Vagina (tissue), 2 donors: ENCODE results near the gene SHE. TPM values are rescaled to one million over a fixed set of nuclear protein-coding genes. Genes with fewer than 3 reads are reported as not detected.

ENCODE experiments used
- DNase-seq, 2 donors: peaks; one replicate each; pipeline ENCODE4 v3.0.0-alpha.2; 2017; ENCODE audit errors: extremely low spot score in 2 of 2
- H3K27ac ChIP-seq: fragments of 200-600 bp; sonication (generic); one replicate; pipeline ENCODE4 v1.5.1; 2019
- H3K27me3 ChIP-seq: fragments of 200-600 bp; sonication (generic); one replicate; pipeline ENCODE4 v1.5.1; 2019
- H3K36me3 ChIP-seq, 2 donors: fragments of 200-600 bp; sonication (generic); one replicate each; pipeline ENCODE4 v1.5.1; 2017 to 2019
- H3K4me1 ChIP-seq: fragments of 200-600 bp; sonication (generic); one replicate; pipeline ENCODE4 v1.5.1; 2019
- H3K4me3 ChIP-seq, 2 donors: fragments of 200-600 bp; sonication (generic); 1 replicate in 1 of 2; 2 replicates in 1 of 2; pipeline ENCODE4 v1.5.1; 2016 to 2019
- H3K9me3 ChIP-seq: fragments of 200-600 bp; sonication (generic); one replicate; pipeline ENCODE4 v1.5.1; 2019
- POLR2A ChIP-seq, 2 donors: fragments of 450-650 bp; IDR thresholded peaks; one replicate each; pipeline ENCODE4 v1.6.1; 2017; ENCODE audit warnings: antibody characterized with exemption in 2 of 2, mild to moderate bottlenecking in 2 of 2, moderate library complexity in 2 of 2
- POLR2AphosphoS5 ChIP-seq, 2 donors: sonication (generic); formaldehyde crosslinking; IDR thresholded peaks; one replicate each; pipeline ENCODE4 v1.9.0; 2017; ENCODE audit warnings: antibody characterized with exemption in 2 of 2, mild to moderate bottlenecking in 2 of 2, low read depth in 1 of 2; ENCODE audit not compliant: insufficient read depth in 1 of 2
- intact Hi-C: fragments of 100-400 bp; cut with DNase I; formaldehyde crosslinking; loops from one replicate; pipeline ENCODE4 v1.15.1; 2023
- total RNA-seq: library from RNA; depleted of rRNA; stranded (reverse); fragments of >200 nt; gene quantifications from one replicate; pipeline ENCODE4 v1.2.3, GENCODE V29; 2016
- TF ChIP-seq, protein P1 (sequence below), 3 experiments: fragments of 450-650 bp in 2 of 3; fragments of 200-600 bp in 1 of 3; sonication (generic) in 1 of 3; IDR thresholded peaks; one replicate each; pipeline ENCODE4 v1.5.1; 2017 to 2019; ENCODE audit warnings: antibody characterized with exemption in 3 of 3, mild to moderate bottlenecking in 2 of 3, moderate library complexity in 2 of 3

Gene SHE
- total RNA-seq, 1 donor from 2014 or later: 23.8 TPM

GRCh38 chr1:154527192-154527591 lies 25.0 kb upstream of the SHE start:
- no peaks in the 10 kb centered on the region for H3K36me3 ChIP-seq
- H3K27me3 ChIP-seq: no peaks in the 10 kb centered on the region
- TF ChIP-seq POLR2A (IDR thresholded peaks at IDR 0.05) (no peak), POLR2AphosphoS5 (IDR thresholded peaks at IDR 0.05; ENCODE audit: insufficient read depth in 1 of 2, low read depth in 1 of 2) (no peak)
- TF ChIP-seq, protein P1, sequence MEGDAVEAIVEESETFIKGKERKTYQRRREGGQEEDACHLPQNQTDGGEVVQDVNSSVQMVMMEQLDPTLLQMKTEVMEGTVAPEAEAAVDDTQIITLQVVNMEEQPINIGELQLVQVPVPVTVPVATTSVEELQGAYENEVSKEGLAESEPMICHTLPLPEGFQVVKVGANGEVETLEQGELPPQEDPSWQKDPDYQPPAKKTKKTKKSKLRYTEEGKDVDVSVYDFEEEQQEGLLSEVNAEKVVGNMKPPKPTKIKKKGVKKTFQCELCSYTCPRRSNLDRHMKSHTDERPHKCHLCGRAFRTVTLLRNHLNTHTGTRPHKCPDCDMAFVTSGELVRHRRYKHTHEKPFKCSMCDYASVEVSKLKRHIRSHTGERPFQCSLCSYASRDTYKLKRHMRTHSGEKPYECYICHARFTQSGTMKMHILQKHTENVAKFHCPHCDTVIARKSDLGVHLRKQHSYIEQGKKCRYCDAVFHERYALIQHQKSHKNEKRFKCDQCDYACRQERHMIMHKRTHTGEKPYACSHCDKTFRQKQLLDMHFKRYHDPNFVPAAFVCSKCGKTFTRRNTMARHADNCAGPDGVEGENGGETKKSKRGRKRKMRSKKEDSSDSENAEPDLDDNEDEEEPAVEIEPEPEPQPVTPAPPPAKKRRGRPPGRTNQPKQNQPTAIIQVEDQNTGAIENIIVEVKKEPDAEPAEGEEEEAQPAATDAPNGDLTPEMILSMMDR (IDR thresholded peaks at IDR 0.05): no peak
- no peak for DNase-seq
- H3K4me1 ChIP-seq: no peaks in the 10 kb centered on the region
- H3K9me3 ChIP-seq: no peaks in the 10 kb centered on the region
- intact Hi-C loops: no loop called here
- H3K4me3 ChIP-seq: no peak overlapping the region
- no peak overlapping the region for H3K27ac ChIP-seq

- Histone ChIP-seq H3K27me3 (no peaks in the 10 kb centered on the region), H3K9me3 (no peaks in the 10 kb centered on the region), H3K4me1 (peaks cover 4% of the 10 kb centered on the region), H3K27ac (no peak overlapping the region), H3K36me3 (no peaks in the 10 kb centered on the region), H3K4me3 (no peak overlapping the region)
- intact Hi-C loops: no loop called here
- TF ChIP-seq, protein P1 (IDR thresholded peaks at IDR 0.05): no peak
- no peak for TF ChIP-seq POLR2A (IDR thresholded peaks at IDR 0.05)
- no peak for TF ChIP-seq POLR2AphosphoS5 (IDR thresholded peaks at IDR 0.05; ENCODE audit: insufficient read depth in 1 of 2, low read depth in 1 of 2)
- no peak for DNase-seq
Observed at GRCh38 chr1:154524881-154525280, 22.7 kb upstream of the SHE start.

DNA sequence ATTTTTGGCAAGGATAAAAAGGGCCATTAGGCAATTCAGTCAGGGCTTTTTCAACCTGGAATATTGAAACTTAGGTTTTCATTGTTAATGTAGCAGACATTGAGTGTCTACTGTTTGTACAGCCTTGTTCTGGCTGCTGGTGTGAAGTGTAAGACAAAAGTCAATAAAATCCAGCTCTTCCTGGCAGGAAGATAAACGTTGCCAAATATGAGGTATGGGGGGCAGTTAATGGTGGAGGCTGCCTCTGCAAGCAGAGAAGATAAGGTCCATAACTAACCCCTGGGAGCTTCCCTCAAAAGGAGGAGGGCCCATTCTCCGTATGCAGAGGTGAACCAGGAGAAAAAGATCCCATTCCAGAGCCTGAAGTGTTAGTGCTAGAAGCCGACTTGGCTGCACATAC lies 19.5 kb upstream of the SHE start:
- DNase-seq: no peak
- H3K9me3 ChIP-seq: no peaks in the 10 kb centered on the region
- H3K4me1 ChIP-seq: peaks cover 10% of the 10 kb centered on the region
- H3K36me3 ChIP-seq: no peaks in the 10 kb centered on the region
- intact Hi-C loops: no loop called here
- no peak overlapping the region for H3K27ac ChIP-seq
- no peak overlapping the region for H3K4me3 ChIP-seq
- no peaks in the 10 kb centered on the region for H3K27me3 ChIP-seq
- TF ChIP-seq, protein P1 (IDR thresholded peaks at IDR 0.05): no peak
- TF ChIP-seq POLR2AphosphoS5 (IDR thresholded peaks at IDR 0.05; ENCODE audit: insufficient read depth in 1 of 2, low read depth in 1 of 2) (no peak), POLR2A (IDR thresholded peaks at IDR 0.05) (no peak)

- Histone ChIP-seq H3K27ac (no peak overlapping the region), H3K27me3 (no peaks in the 10 kb centered on the region), H3K9me3 (no peaks in the 10 kb centered on the region), H3K4me1 (peaks cover 10% of the 10 kb centered on the region), H3K4me3 (no peak overlapping the region), H3K36me3 (no peaks in the 10 kb centered on the region)
- no peak for TF ChIP-seq POLR2AphosphoS5 (IDR thresholded peaks at IDR 0.05; ENCODE audit: insufficient read depth in 1 of 2, low read depth in 1 of 2)
- TF ChIP-seq, protein P1 (IDR thresholded peaks at IDR 0.05): no peak
- TF ChIP-seq POLR2A (IDR thresholded peaks at IDR 0.05): no peak
- DNase-seq: no peak
- intact Hi-C loops: no loop called here
Observed at GRCh38 chr1:154520333-154520732, 18.1 kb upstream of the SHE start.

- Histone ChIP-seq H3K27ac (no peak overlapping the region), H3K9me3 (no peaks in the 10 kb centered on the region), H3K4me3 (no peak overlapping the region), H3K27me3 (no peaks in the 10 kb centered on the region), H3K4me1 (peaks cover 10% of the 10 kb centered on the region), H3K36me3 (no peaks in the 10 kb centered on the region)
- intact Hi-C loops: no loop called here
- DNase-seq: no peak
- no peak for TF ChIP-seq POLR2A (IDR thresholded peaks at IDR 0.05)
- no peak for TF ChIP-seq POLR2AphosphoS5 (IDR thresholded peaks at IDR 0.05; ENCODE audit: insufficient read depth in 1 of 2, low read depth in 1 of 2)
- TF ChIP-seq, protein P1 (IDR thresholded peaks at IDR 0.05): no peak
Observed at GRCh38 chr1:154519591-154519991, 17.4 kb upstream of the SHE start.
